ENCODE data around the gene METTL15. TPM values are rescaled to one million over a fixed set of nuclear protein-coding genes. Genes with fewer than 3 reads are reported as not detected.

METTL15 gene
- total and polyA plus RNA-seq, 2 donors (not counting 1 experiment from before 2014, with no cell fraction given): 3.9 to 19.7 TPM

- intact Hi-C loops (cut with micrococcal nuclease): no loop called here
- Histone ChIP-seq H3K36me3 (replicated peaks in 1 of 2; ENCODE audit: control extremely low read depth in 1 of 2, control insufficient read depth in 1 of 2, extremely low read depth in 1 of 2, insufficient read depth in 2 of 2, low read length in 1 of 2) (peaks cover 2 to 4% of the 10 kb centered on the region in 2 experiments), H3K4me2 (replicated peaks; ENCODE audit: low read depth, low read length, poor library complexity, severe bottlenecking) (peak overlapping the region; percentile 82), H4K20me1 (ENCODE audit: control insufficient read depth, insufficient read depth, low read length, poor library complexity, severe bottlenecking) (no peaks in the 10 kb centered on the region), H3K27ac (ENCODE audit: low read length in 2 of 2) (peak overlapping the region; percentile 89 to 96), H3K27me3 (replicated peaks in 1 of 4; ENCODE audit: control extremely low read depth in 1 of 4, control insufficient read depth in 3 of 4, insufficient read depth in 4 of 4, low read length in 3 of 4) (no peaks in the 10 kb centered on the region), H3K4me1 (ENCODE audit: control insufficient read depth in 2 of 2, insufficient read depth in 2 of 2, low read length in 2 of 2) (peaks cover 30% of the 10 kb centered on the region in 2 donors), H3K4me3 (ENCODE audit: control extremely low read depth in 1 of 5, extremely low read depth in 1 of 5, insufficient read depth in 1 of 5, low read depth in 2 of 5, low read length in 4 of 5) (peak overlapping the region; percentile 78 to 98 (median 96)), H3K9ac (ENCODE audit: low read length) (peak overlapping the region; percentile 98), H3K79me2 (ENCODE audit: control insufficient read depth, insufficient read depth, low read length) (peaks cover 42% of the 10 kb centered on the region), H2AFZ (ENCODE audit: insufficient read depth, low read depth, low read length, poor library complexity, severe bottlenecking) (peak overlapping the region; percentile 89), H3K9me3 (ENCODE audit: control extremely low read depth in 1 of 3, control insufficient read depth in 2 of 3, insufficient read depth in 1 of 3, low read length in 2 of 3) (no peaks in the 10 kb centered on the region)
- CTCF ChIA-PET: no interaction called here
- WGBS (ENCODE audit: insufficient coverage): under 1% methylated on average over 18 of the region's 31 CpGs
- no peak for TF ChIP-seq EZH2 (IDR thresholded peaks at IDR 0.05; ENCODE audit: borderline replicate concordance, insufficient read depth, low read depth, low read length, poor library complexity, severe bottlenecking)
- TF ChIP-seq, protein P1, sequence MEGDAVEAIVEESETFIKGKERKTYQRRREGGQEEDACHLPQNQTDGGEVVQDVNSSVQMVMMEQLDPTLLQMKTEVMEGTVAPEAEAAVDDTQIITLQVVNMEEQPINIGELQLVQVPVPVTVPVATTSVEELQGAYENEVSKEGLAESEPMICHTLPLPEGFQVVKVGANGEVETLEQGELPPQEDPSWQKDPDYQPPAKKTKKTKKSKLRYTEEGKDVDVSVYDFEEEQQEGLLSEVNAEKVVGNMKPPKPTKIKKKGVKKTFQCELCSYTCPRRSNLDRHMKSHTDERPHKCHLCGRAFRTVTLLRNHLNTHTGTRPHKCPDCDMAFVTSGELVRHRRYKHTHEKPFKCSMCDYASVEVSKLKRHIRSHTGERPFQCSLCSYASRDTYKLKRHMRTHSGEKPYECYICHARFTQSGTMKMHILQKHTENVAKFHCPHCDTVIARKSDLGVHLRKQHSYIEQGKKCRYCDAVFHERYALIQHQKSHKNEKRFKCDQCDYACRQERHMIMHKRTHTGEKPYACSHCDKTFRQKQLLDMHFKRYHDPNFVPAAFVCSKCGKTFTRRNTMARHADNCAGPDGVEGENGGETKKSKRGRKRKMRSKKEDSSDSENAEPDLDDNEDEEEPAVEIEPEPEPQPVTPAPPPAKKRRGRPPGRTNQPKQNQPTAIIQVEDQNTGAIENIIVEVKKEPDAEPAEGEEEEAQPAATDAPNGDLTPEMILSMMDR (IDR thresholded peaks at IDR 0.05): no peak
- Mint-ChIP-seq H3K27ac (peak overlapping the region; percentile 92), H3K4me3 (peak overlapping the region; percentile 94), H3K27me3 (no peaks in the 10 kb centered on the region), H3K4me1 (peaks cover 54% of the 10 kb centered on the region), H3K9me3 (ENCODE audit: insufficient read depth) (no peaks in the 10 kb centered on the region)
- ATAC-seq (ENCODE audit: low read depth) (no peak), DNase-seq (peak; percentile 72)
- POLR2A ChIA-PET: no interaction called here
Observed at GRCh38 chr11:28110108-28110820, 2.1 kb downstream of the METTL15 start.

- Histone ChIP-seq H3K4me1 (ENCODE audit: control insufficient read depth in 2 of 2, insufficient read depth in 2 of 2, low read length in 2 of 2) (peaks cover 30% of the 10 kb centered on the region in 2 donors), H3K4me3 (ENCODE audit: control extremely low read depth in 1 of 5, extremely low read depth in 1 of 5, insufficient read depth in 1 of 5, low read depth in 2 of 5, low read length in 4 of 5) (peak overlapping the region; percentile 78 to 98 (median 96)), H3K79me2 (ENCODE audit: control insufficient read depth, insufficient read depth, low read length) (peaks cover 37% of the 10 kb centered on the region), H3K9me3 (ENCODE audit: control extremely low read depth in 1 of 3, control insufficient read depth in 2 of 3, insufficient read depth in 1 of 3, low read length in 2 of 3) (no peaks in the 10 kb centered on the region), H3K36me3 (replicated peaks in 1 of 2; ENCODE audit: control extremely low read depth in 1 of 2, control insufficient read depth in 1 of 2, extremely low read depth in 1 of 2, insufficient read depth in 2 of 2, low read length in 1 of 2) (peaks cover 4 to 5% of the 10 kb centered on the region in 2 experiments), H3K4me2 (replicated peaks; ENCODE audit: low read depth, low read length, poor library complexity, severe bottlenecking) (peak overlapping the region; percentile 82), H3K9ac (ENCODE audit: low read length) (peak overlapping the region; percentile 98), H2AFZ (ENCODE audit: insufficient read depth, low read depth, low read length, poor library complexity, severe bottlenecking) (peak overlapping the region; percentile 89), H3K27ac (ENCODE audit: low read length in 2 of 2) (peak overlapping the region; percentile 89 to 96), H3K27me3 (replicated peaks in 1 of 4; ENCODE audit: control extremely low read depth in 1 of 4, control insufficient read depth in 3 of 4, insufficient read depth in 4 of 4, low read length in 3 of 4) (no peaks in the 10 kb centered on the region), H4K20me1 (ENCODE audit: control insufficient read depth, insufficient read depth, low read length, poor library complexity, severe bottlenecking) (no peaks in the 10 kb centered on the region)
- Mint-ChIP-seq H3K27ac (peak overlapping the region; percentile 92), H3K9me3 (ENCODE audit: insufficient read depth) (no peaks in the 10 kb centered on the region), H3K4me3 (peak overlapping the region; percentile 94), H3K4me1 (peaks cover 54% of the 10 kb centered on the region), H3K27me3 (no peaks in the 10 kb centered on the region)
- DNase-seq (no peak), ATAC-seq (ENCODE audit: low read depth) (no peak)
- TF ChIP-seq EZH2 (IDR thresholded peaks at IDR 0.05; ENCODE audit: borderline replicate concordance, insufficient read depth, low read depth, low read length, poor library complexity, severe bottlenecking): no peak
- TF ChIP-seq, protein P1 (IDR thresholded peaks at IDR 0.05): no peak
- intact Hi-C loops (cut with micrococcal nuclease): no loop called here
- POLR2A ChIA-PET: no interaction called here
- CTCF ChIA-PET: no interaction called here
Observed at GRCh38 chr11:28110821-28111200, 2.6 kb downstream of the METTL15 start.
